HCT116 (cell line): ENCODE measurements around the gene YBX2.

Source experiments
- EZH2phosphoT487 ChIP-seq: fragments of 200-600 bp; IDR thresholded peaks from 2 replicates; pipeline ENCODE4 v1.6.1; 2018; ENCODE audit warnings: antibody characterized with exemption, borderline replicate concordance
- POLR2A ChIP-seq: IDR thresholded peaks from 2 replicates; pipeline ENCODE4 v1.7.0; 2011; ENCODE audit warnings: borderline replicate concordance; ENCODE audit not compliant: insufficient read depth, insufficient read length; ENCODE audit errors: extremely low read depth
- POLR2AphosphoS5 ChIP-seq: IDR thresholded peaks from 2 replicates; pipeline ENCODE4 v1.6.1; 2011; ENCODE audit warnings: mild to moderate bottlenecking, low read depth, low read length, moderate library complexity
- SRF ChIP-seq: IDR thresholded peaks from 2 replicates; pipeline ENCODE4 v1.6.1; 2012; ENCODE audit warnings: low read depth
- ZNF274 ChIP-seq: fragments of 200-500 bp; sonication (Bioruptor generic); IDR thresholded peaks from 2 replicates; pipeline ENCODE4 v1.6.1; 2014; ENCODE audit warnings: mild to moderate bottlenecking, low read depth, low read length, inconsistent platforms
- TF ChIP-seq, protein P1 (sequence below), 3 experiments: fragments of 200-600 bp in 1 of 3; sonication (generic) in 1 of 3; IDR thresholded peaks in 2 of 3; conservative IDR thresholded peaks in 1 of 3; 2 replicates each; pipeline ENCODE4 v1.5.1; 2012 to 2017; ENCODE audit warnings: low read depth in 2 of 3, low read length in 2 of 3, antibody characterized with exemption in 1 of 3, borderline replicate concordance in 1 of 3, control low read depth in 1 of 3, mild to moderate bottlenecking in 1 of 3, mixed read lengths in 1 of 3, mixed run types in 1 of 3, moderate library complexity in 1 of 3; ENCODE audit not compliant: insufficient read depth in 1 of 3
- TF ChIP-seq, protein P2 (sequence below): IDR thresholded peaks from 2 replicates; pipeline ENCODE4 v1.6.1; 2011; ENCODE audit warnings: mild to moderate bottlenecking, low read length, moderate library complexity; ENCODE audit not compliant: insufficient replicate concordance; ENCODE audit errors: extremely low read depth

DNA sequence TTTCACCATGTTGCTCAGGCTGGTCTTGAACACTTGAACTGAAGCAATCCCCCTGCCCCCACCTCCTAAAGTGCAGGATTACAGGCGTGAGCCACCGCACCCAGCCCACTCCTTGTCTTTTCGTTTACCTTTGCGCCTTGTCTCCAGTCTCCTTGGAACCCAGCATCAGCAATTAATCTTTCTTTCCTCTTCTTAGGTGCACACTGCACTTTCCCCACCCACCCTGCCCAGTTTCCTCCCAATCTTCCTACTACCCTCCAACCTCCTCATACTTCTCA lies 30.7 kb downstream of the YBX2 start:
- TF ChIP-seq, protein P1, sequence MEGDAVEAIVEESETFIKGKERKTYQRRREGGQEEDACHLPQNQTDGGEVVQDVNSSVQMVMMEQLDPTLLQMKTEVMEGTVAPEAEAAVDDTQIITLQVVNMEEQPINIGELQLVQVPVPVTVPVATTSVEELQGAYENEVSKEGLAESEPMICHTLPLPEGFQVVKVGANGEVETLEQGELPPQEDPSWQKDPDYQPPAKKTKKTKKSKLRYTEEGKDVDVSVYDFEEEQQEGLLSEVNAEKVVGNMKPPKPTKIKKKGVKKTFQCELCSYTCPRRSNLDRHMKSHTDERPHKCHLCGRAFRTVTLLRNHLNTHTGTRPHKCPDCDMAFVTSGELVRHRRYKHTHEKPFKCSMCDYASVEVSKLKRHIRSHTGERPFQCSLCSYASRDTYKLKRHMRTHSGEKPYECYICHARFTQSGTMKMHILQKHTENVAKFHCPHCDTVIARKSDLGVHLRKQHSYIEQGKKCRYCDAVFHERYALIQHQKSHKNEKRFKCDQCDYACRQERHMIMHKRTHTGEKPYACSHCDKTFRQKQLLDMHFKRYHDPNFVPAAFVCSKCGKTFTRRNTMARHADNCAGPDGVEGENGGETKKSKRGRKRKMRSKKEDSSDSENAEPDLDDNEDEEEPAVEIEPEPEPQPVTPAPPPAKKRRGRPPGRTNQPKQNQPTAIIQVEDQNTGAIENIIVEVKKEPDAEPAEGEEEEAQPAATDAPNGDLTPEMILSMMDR (IDR thresholded peaks at IDR 0.05 in 2 of 3, conservative IDR thresholded peaks at IDR 0.05 in 1 of 3; ENCODE audit: borderline replicate concordance in 1 of 3, insufficient read depth in 1 of 3, low read depth in 2 of 3, low read length in 2 of 3) = no peak
- TF ChIP-seq POLR2A (no peak), POLR2AphosphoS5 (no peak), EZH2phosphoT487 (no peak), SRF (no peak), ZNF274 (no peak)
- TF ChIP-seq, protein P2, sequence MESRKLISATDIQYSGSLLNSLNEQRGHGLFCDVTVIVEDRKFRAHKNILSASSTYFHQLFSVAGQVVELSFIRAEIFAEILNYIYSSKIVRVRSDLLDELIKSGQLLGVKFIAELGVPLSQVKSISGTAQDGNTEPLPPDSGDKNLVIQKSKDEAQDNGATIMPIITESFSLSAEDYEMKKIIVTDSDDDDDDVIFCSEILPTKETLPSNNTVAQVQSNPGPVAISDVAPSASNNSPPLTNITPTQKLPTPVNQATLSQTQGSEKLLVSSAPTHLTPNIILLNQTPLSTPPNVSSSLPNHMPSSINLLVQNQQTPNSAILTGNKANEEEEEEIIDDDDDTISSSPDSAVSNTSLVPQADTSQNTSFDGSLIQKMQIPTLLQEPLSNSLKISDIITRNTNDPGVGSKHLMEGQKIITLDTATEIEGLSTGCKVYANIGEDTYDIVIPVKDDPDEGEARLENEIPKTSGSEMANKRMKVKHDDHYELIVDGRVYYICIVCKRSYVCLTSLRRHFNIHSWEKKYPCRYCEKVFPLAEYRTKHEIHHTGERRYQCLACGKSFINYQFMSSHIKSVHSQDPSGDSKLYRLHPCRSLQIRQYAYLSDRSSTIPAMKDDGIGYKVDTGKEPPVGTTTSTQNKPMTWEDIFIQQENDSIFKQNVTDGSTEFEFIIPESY = no peak
